ENCODE data around the gene NISCH. TPM values are rescaled to one million over a fixed set of nuclear protein-coding genes. Genes with fewer than 3 reads are reported as not detected.

The NISCH gene
- total and polyA plus RNA-seq, 2 donors (not counting 3 experiments of a cell fraction or from before 2014, with no cell fraction given): 156 to 178 TPM

- FAIRE-seq: peak; percentile 15
- CTCF ChIA-PET: interaction anchor here (0.7 to 2.0 kb wide), 4 partner anchors 12 to 40 kb away, joined by 3 to 7 read pairs (median 4); partner anchors contain the start of gene STAB1
- no TSS peak for BruUV-seq (replicated peaks)
Observed at GRCh38 chr3:52507359-52507758, 52.0 kb downstream of the NISCH start.

More at GRCh38 chr3:52507359-52507758, 52.0 kb downstream of the NISCH start:
- intact Hi-C loops (cut with micrococcal nuclease): loop anchor here (1.0 kb wide), 1 partner anchor 12 kb away; the partner anchor contains the start of gene STAB1
- H3K4me2 ChIP-seq (ENCODE audit: insufficient read depth, low read length): no peak overlapping the region
- peaks cover 28 to 85% of the 10 kb centered on the region in 2 experiments for H3K36me3 ChIP-seq (ENCODE audit: control insufficient read depth in 2 of 2, extremely low read depth in 1 of 2, insufficient read depth in 2 of 2, low read length in 2 of 2)
- no peak overlapping the region for H3K9ac ChIP-seq (replicated peaks; ENCODE audit: extremely low read depth, insufficient read depth, low read length)
- H4K20me1 ChIP-seq (replicated peaks; ENCODE audit: control insufficient read depth, extremely low read depth, insufficient read depth, low read length): no peaks in the 10 kb centered on the region
- H2AFZ ChIP-seq (ENCODE audit: low read depth, low read length): no peak overlapping the region
- dilution Hi-C loops (cut with MboI; ENCODE audit: extremely low pct_ligation_motif_present, low sequenced_read_pairs): no loop called here
- no peaks in the 10 kb centered on the region for H3K9me3 ChIP-seq (replicated peaks; ENCODE audit: control insufficient read depth, insufficient read depth, low read length)
- H3K27me3 ChIP-seq (ENCODE audit: control insufficient read depth in 2 of 2, insufficient read depth in 2 of 2, low read length in 2 of 2): no peaks in the 10 kb centered on the region
- H3K79me2 ChIP-seq (ENCODE audit: control insufficient read depth, insufficient read depth, low read length): peaks cover 3% of the 10 kb centered on the region
- TF ChIP-seq JUN (IDR thresholded peaks at IDR 0.05; ENCODE audit: borderline replicate concordance, insufficient read depth, insufficient read length, low read depth) (no peak), EZH2 (IDR thresholded peaks at IDR 0.05; ENCODE audit: borderline replicate concordance, low read depth, low read length, severe bottlenecking) (no peak), CTCF (IDR thresholded peaks at IDR 0.05; ENCODE audit: extremely low read depth in 1 of 2, insufficient read depth in 1 of 2, low read depth in 1 of 2, low read length in 2 of 2) (no peak), MYC (IDR thresholded peaks at IDR 0.05; ENCODE audit: low read depth, low read length) (no peak), MAX (IDR thresholded peaks at IDR 0.05; ENCODE audit: insufficient read depth, insufficient read length) (no peak), POLR2AphosphoS5 (IDR thresholded peaks at IDR 0.05; ENCODE audit: insufficient read depth, low read depth, low read length) (no peak), GATA2 (IDR thresholded peaks at IDR 0.05; ENCODE audit: insufficient read depth, insufficient read length, low read depth, low read length) (no peak), POLR2A (IDR thresholded peaks at IDR 0.05; ENCODE audit: low read depth, low read length) (no peak), FOS (IDR thresholded peaks at IDR 0.05; ENCODE audit: borderline replicate concordance, insufficient read depth, low read length) (no peak)
- H3K4me3 ChIP-seq (replicated peaks in 1 of 3; ENCODE audit: insufficient read depth in 1 of 3, low read depth in 1 of 3, low read length in 3 of 3): no peak overlapping the region
- POLR2A ChIA-PET: no interaction called here
- DNase-seq (ENCODE audit: low read depth, low spot score): no peak
- no peak overlapping the region for H3K27ac ChIP-seq (ENCODE audit: insufficient read depth, low read depth, low read length)
- H3K4me1 ChIP-seq (ENCODE audit: control insufficient read depth, extremely low read depth, insufficient read depth, low read length): peaks cover 10% of the 10 kb centered on the region
- no peaks in the 10 kb centered on the region for H3K9me1 ChIP-seq (replicated peaks; ENCODE audit: control insufficient read depth, extremely low read depth, insufficient read depth, low read length)

Data from endothelial cell of umbilical vein (primary cell).